Measurements from ENCODE around the gene PCSK7. TPM values are rescaled to one million over a fixed set of nuclear protein-coding genes. Genes with fewer than 3 reads are reported as not detected.

Gene PCSK7
- total RNA-seq, 1 experiment from 2014 or later, result 132 TPM

GRCh38 chr11:117189191-117189940 lies 42.5 kb downstream of the PCSK7 start:
- peaks cover 9% of the 10 kb centered on the region for H3K36me3 ChIP-seq (ENCODE audit: control insufficient read depth, insufficient read depth, low read length)
- no TSS peak for BruUV-seq (replicated peaks)

GRCh38 chr11:117188620-117189081 lies 43.2 kb downstream of the PCSK7 start:
- H3K4me1 ChIP-seq, result peaks cover 12% of the 10 kb centered on the region
- H3K27ac Mint-ChIP-seq (ENCODE audit: unreplicated experiment), result no peak overlapping the region
- H3K9me3 Mint-ChIP-seq (ENCODE audit: unreplicated experiment), result no peaks in the 10 kb centered on the region
- no TSS peak for BruUV-seq (replicated peaks)
- no peak overlapping the region for H3K4me3 ChIP-seq (ENCODE audit: low read depth, low read length)
- H3K36me3 Mint-ChIP-seq (ENCODE audit: insufficient read depth, unreplicated experiment), result peaks cover 22% of the 10 kb centered on the region
- intact Hi-C loops (cut with micrococcal nuclease; ENCODE audit: unreplicated experiment), result no loop called here
- peak in 1 of 2 experiments; percentile 37 for DNase-seq
- ChIA-PET POLR2A (no interaction called here), CTCF (no interaction called here)
- TF ChIP-seq CTCF (IDR thresholded peaks at IDR 0.05; ENCODE audit: insufficient read depth in 1 of 2, low read depth in 1 of 2, low read length in 1 of 2, severe bottlenecking in 1 of 2, unreplicated experiment in 1 of 2), result no peak
- no peak overlapping the region for H3K4me3 Mint-ChIP-seq (ENCODE audit: unreplicated experiment)
- H3K27me3 ChIP-seq (replicated peaks; ENCODE audit: control insufficient read depth, insufficient read depth, low read length), result no peaks in the 10 kb centered on the region
- no peaks in the 10 kb centered on the region for H3K9me3 ChIP-seq
- no peaks in the 10 kb centered on the region for H3K27me3 Mint-ChIP-seq (ENCODE audit: insufficient read depth, unreplicated experiment)
- peaks cover 11% of the 10 kb centered on the region for H3K36me3 ChIP-seq (ENCODE audit: control insufficient read depth, insufficient read depth, low read length)
- peaks cover 11% of the 10 kb centered on the region for H3K4me1 Mint-ChIP-seq (ENCODE audit: low read depth, unreplicated experiment)

More at GRCh38 chr11:117189191-117189940, 42.5 kb downstream of the PCSK7 start:
- peaks cover 4% of the 10 kb centered on the region for H3K4me1 ChIP-seq
- ChIA-PET POLR2A (no interaction called here), CTCF (no interaction called here)
- H3K4me3 ChIP-seq (ENCODE audit: low read depth, low read length), result no peak overlapping the region
- H3K27ac Mint-ChIP-seq (ENCODE audit: unreplicated experiment), result no peak overlapping the region
- no peaks in the 10 kb centered on the region for H3K9me3 Mint-ChIP-seq (ENCODE audit: unreplicated experiment)
- H3K27me3 Mint-ChIP-seq (ENCODE audit: insufficient read depth, unreplicated experiment), result no peaks in the 10 kb centered on the region
- peak in 1 of 2 experiments; percentile 33 for DNase-seq
- TF ChIP-seq CTCF (IDR thresholded peaks at IDR 0.05; ENCODE audit: insufficient read depth in 1 of 2, low read depth in 1 of 2, low read length in 1 of 2, severe bottlenecking in 1 of 2, unreplicated experiment in 1 of 2), result no peak
- no peaks in the 10 kb centered on the region for H3K27me3 ChIP-seq (replicated peaks; ENCODE audit: control insufficient read depth, insufficient read depth, low read length)
- H3K4me1 Mint-ChIP-seq (ENCODE audit: low read depth, unreplicated experiment), result peaks cover 3% of the 10 kb centered on the region
- intact Hi-C loops (cut with micrococcal nuclease; ENCODE audit: unreplicated experiment), result no loop called here
- no peaks in the 10 kb centered on the region for H3K9me3 ChIP-seq
- peaks cover 24% of the 10 kb centered on the region for H3K36me3 Mint-ChIP-seq (ENCODE audit: insufficient read depth, unreplicated experiment)
- H3K4me3 Mint-ChIP-seq (ENCODE audit: unreplicated experiment), result no peak overlapping the region

GRCh38 chr11:117187799-117188481 lies 43.9 kb downstream of the PCSK7 start:
- Histone ChIP-seq H3K4me1 (peaks cover 12% of the 10 kb centered on the region), H3K9me3 (no peaks in the 10 kb centered on the region), H3K36me3 (ENCODE audit: control insufficient read depth, insufficient read depth, low read length) (peaks cover 11% of the 10 kb centered on the region), H3K4me3 (ENCODE audit: low read depth, low read length) (no peak overlapping the region), H3K27me3 (replicated peaks; ENCODE audit: control insufficient read depth, insufficient read depth, low read length) (no peaks in the 10 kb centered on the region)
- BruUV-seq (replicated peaks), result no TSS peak
- no peak for TF ChIP-seq CTCF (IDR thresholded peaks at IDR 0.05; ENCODE audit: insufficient read depth in 1 of 2, low read depth in 1 of 2, low read length in 1 of 2, severe bottlenecking in 1 of 2, unreplicated experiment in 1 of 2)
- intact Hi-C loops (cut with micrococcal nuclease; ENCODE audit: unreplicated experiment), result no loop called here
- Mint-ChIP-seq H3K4me3 (ENCODE audit: unreplicated experiment) (no peak overlapping the region), H3K4me1 (ENCODE audit: low read depth, unreplicated experiment) (peaks cover 11% of the 10 kb centered on the region), H3K27ac (ENCODE audit: unreplicated experiment) (no peak overlapping the region), H3K36me3 (ENCODE audit: insufficient read depth, unreplicated experiment) (peaks cover 19% of the 10 kb centered on the region), H3K27me3 (ENCODE audit: insufficient read depth, unreplicated experiment) (no peaks in the 10 kb centered on the region), H3K9me3 (ENCODE audit: unreplicated experiment) (no peaks in the 10 kb centered on the region)
- ChIA-PET POLR2A (no interaction called here), CTCF (no interaction called here)
- no peak for DNase-seq

Measured in Caco-2 (cell line).